GM12878 (cell line): ENCODE data around the gene COQ6. TPM values are rescaled to one million over a fixed set of nuclear protein-coding genes. Genes with fewer than 3 reads are reported as not detected.

ENCODE experiments used
- CUX1 ChIP-seq: IDR thresholded peaks from 2 replicates; pipeline ENCODE4 v1.6.1; 2012; ENCODE audit warnings: improper control_type of control experiment, low read depth, low read length; ENCODE audit not compliant: insufficient replicate concordance
- HCFC1 ChIP-seq: fragments of 150-350 bp; IDR thresholded peaks from 2 replicates; pipeline ENCODE4 v1.6.1; 2014; ENCODE audit warnings: low read length
- JUND ChIP-seq: IDR thresholded peaks from 2 replicates; pipeline ENCODE4 v1.6.1; 2012; ENCODE audit warnings: low read depth, mild to moderate bottlenecking, low read length, improper control_type of control experiment, moderate library complexity
- MTA2 ChIP-seq: fragments of 450-650 bp; IDR thresholded peaks from 2 replicates; pipeline ENCODE4 v1.6.1; 2016; ENCODE audit warnings: low read depth, mild to moderate bottlenecking, moderate library complexity
- SMAD5 ChIP-seq: IDR thresholded peaks from 2 replicates; pipeline ENCODE4 v1.6.1; 2016; ENCODE audit warnings: antibody characterized with exemption, low read depth
- polyA plus RNA-seq, 11 experiments: library from polyadenylated mRNA; depleted of rRNA in 4 of 11; unstranded in 6 of 11; stranded (reverse) in 5 of 11; fragments of >200 nt; fragmentation: Nextera tagmentation in 4 of 11; fragmentation: Illumina TruSeq in 1 of 11; extraction: Ambion mirVana in 4 of 11; extraction: Trizol in 1 of 11; gene quantifications; 1 replicate in 1 of 11; 2 replicates in 10 of 11; pipeline versions ENCODE4 v1.2.1 to v1.2.3, GENCODE V29; 2011 to 2016; ENCODE audit warnings: inconsistent platforms in 2 of 11, missing spikeins in 2 of 11, low read depth in 1 of 11
- total RNA-seq, 4 experiments: library from RNA; depleted of rRNA in 3 of 4; stranded (reverse); fragments of >200 nt in 3 of 4; fragmentation: Illumina TruSeq in 1 of 4; extraction: Trizol in 1 of 4; gene quantifications; 2 replicates each; pipeline versions ENCODE4 v1.2.1 to v1.2.3, GENCODE V29; 2013 to 2021
- TF ChIP-seq, protein P1 (sequence below): fragments of 450-650 bp; IDR thresholded peaks from 2 replicates; pipeline ENCODE4 v1.6.1; 2017; ENCODE audit warnings: mild to moderate bottlenecking, moderate library complexity
- TF ChIP-seq, protein P2 (sequence below): fragments of 450-650 bp; IDR thresholded peaks from 2 replicates; pipeline ENCODE4 v1.6.1; 2016; ENCODE audit warnings: mild to moderate bottlenecking

The COQ6 gene
- total and polyA plus RNA-seq, 10 of the 15 experiments (the other 5 are each of a cell fraction or from before 2014, with no cell fraction given) = 5.4 to 45.5 (median 19.1) TPM

DNA sequence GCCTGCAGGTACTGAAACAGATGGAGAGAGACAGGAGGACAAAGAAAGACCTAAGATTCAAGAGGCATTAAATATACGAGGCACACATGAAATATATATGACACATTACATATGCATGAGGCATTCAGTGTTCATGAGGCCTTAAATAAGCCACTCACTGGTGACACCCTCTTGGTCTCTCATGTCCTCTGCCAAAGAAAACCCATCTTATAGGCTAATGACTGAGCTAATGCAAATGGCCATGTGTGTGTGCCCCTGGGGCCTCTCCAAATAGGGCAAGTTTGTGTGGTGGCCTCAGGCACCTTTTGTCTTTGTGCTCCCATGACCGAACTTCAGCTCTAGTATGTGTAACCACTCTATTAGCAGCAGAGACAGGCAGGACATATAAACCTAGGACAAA lies 18.8 kb downstream of the COQ6 start (continued):
- TF ChIP-seq, protein P1, sequence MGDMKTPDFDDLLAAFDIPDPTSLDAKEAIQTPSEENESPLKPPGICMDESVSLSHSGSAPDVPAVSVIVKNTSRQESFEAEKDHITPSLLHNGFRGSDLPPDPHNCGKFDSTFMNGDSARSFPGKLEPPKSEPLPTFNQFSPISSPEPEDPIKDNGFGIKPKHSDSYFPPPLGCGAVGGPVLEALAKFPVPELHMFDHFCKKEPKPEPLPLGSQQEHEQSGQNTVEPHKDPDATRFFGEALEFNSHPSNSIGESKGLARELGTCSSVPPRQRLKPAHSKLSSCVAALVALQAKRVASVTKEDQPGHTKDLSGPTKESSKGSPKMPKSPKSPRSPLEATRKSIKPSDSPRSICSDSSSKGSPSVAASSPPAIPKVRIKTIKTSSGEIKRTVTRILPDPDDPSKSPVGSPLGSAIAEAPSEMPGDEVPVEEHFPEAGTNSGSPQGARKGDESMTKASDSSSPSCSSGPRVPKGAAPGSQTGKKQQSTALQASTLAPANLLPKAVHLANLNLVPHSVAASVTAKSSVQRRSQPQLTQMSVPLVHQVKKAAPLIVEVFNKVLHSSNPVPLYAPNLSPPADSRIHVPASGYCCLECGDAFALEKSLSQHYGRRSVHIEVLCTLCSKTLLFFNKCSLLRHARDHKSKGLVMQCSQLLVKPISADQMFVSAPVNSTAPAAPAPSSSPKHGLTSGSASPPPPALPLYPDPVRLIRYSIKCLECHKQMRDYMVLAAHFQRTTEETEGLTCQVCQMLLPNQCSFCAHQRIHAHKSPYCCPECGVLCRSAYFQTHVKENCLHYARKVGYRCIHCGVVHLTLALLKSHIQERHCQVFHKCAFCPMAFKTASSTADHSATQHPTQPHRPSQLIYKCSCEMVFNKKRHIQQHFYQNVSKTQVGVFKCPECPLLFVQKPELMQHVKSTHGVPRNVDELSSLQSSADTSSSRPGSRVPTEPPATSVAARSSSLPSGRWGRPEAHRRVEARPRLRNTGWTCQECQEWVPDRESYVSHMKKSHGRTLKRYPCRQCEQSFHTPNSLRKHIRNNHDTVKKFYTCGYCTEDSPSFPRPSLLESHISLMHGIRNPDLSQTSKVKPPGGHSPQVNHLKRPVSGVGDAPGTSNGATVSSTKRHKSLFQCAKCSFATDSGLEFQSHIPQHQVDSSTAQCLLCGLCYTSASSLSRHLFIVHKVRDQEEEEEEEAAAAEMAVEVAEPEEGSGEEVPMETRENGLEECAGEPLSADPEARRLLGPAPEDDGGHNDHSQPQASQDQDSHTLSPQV = no peak
- no peak for TF ChIP-seq JUND
- no peak for TF ChIP-seq CUX1
- TF ChIP-seq MTA2 = no peak
- TF ChIP-seq HCFC1 = no peak
- no peak for TF ChIP-seq SMAD5
- TF ChIP-seq, protein P2, sequence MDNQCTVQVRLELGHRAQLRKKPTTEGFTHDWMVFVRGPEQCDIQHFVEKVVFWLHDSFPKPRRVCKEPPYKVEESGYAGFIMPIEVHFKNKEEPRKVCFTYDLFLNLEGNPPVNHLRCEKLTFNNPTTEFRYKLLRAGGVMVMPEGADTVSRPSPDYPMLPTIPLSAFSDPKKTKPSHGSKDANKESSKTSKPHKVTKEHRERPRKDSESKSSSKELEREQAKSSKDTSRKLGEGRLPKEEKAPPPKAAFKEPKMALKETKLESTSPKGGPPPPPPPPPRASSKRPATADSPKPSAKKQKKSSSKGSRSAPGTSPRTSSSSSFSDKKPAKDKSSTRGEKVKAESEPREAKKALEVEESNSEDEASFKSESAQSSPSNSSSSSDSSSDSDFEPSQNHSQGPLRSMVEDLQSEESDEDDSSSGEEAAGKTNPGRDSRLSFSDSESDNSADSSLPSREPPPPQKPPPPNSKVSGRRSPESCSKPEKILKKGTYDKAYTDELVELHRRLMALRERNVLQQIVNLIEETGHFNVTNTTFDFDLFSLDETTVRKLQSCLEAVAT = no peak
- TF ChIP-seq, all 136 proteins: peak for 0
